Endothelial cell (in vitro differentiated cells): Measurements from ENCODE around the gene TMEM45A. TPM values are rescaled to one million over a fixed set of nuclear protein-coding genes. Genes with fewer than 3 reads are reported as not detected.

Experiments used
- DNase-seq: peaks from one replicate; pipeline ENCODE4 v3.0.0; 2021; ENCODE audit warnings: low spot score
- H3K27ac Mint-ChIP-seq: one replicate; pipeline ENCODE4 v1.8.0; 2021; ENCODE audit warnings: mixed read lengths, inconsistent platforms; ENCODE audit not compliant: unreplicated experiment
- H3K27me3 Mint-ChIP-seq: one replicate; pipeline ENCODE4 v1.8.0; 2021; ENCODE audit warnings: mild to moderate bottlenecking, moderate library complexity, mixed read lengths, inconsistent platforms; ENCODE audit not compliant: unreplicated experiment
- H3K36me3 Mint-ChIP-seq: one replicate; pipeline ENCODE4 v1.8.0; 2021; ENCODE audit warnings: mild to moderate bottlenecking, low read depth, mixed read lengths, inconsistent platforms; ENCODE audit not compliant: unreplicated experiment
- H3K4me1 Mint-ChIP-seq: one replicate; pipeline ENCODE4 v1.8.0; 2021; ENCODE audit warnings: mild to moderate bottlenecking, mixed read lengths, inconsistent platforms; ENCODE audit not compliant: unreplicated experiment
- H3K4me3 Mint-ChIP-seq: one replicate; pipeline ENCODE4 v1.8.0; 2021; ENCODE audit warnings: mild to moderate bottlenecking, mixed read lengths, inconsistent platforms; ENCODE audit not compliant: unreplicated experiment
- H3K9me3 Mint-ChIP-seq: one replicate; pipeline ENCODE4 v1.8.0; 2021; ENCODE audit warnings: mixed read lengths, inconsistent platforms; ENCODE audit not compliant: unreplicated experiment
- CTCF ChIP-seq: fragments of 200-600 bp; sonication (generic); IDR thresholded peaks from one replicate; pipeline ENCODE4 v1.5.0; 2021; ENCODE audit warnings: antibody characterized with exemption; ENCODE audit not compliant: unreplicated experiment
- total RNA-seq: library from RNA; stranded (reverse); fragmentation: NEBNext Ultra II Directional; extraction: Animal tissue kit (Norgen Biotek cat#: 25700); gene quantifications from one replicate; pipeline ENCODE4 v1.2.1, GENCODE V29; 2021; ENCODE audit not compliant: unreplicated experiment

The TMEM45A gene
- total RNA-seq, 1 donor from 2014 or later, result 7.6 TPM

DNA sequence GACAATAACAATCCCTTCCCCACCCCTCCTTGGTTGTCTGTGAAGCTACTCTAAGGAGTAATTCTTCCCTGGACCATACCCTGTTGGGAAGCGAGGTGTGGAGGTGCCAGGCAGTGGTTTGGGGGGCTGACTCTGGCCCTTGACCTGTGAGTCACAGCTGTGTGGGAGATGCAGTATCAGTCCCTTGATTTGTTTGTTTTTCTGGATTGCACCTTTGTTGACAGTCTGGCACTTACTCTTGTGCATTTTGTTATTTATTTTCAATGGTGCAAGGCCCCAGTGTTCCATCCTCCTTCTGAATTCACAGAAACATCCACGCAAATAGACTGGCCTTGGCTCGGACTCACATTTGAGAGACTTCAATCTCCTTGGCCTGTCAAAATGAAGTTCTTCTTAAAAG is 29.7 kb downstream of the TMEM45A start:
- TF ChIP-seq CTCF, result no peak
- H3K4me3 Mint-ChIP-seq, result no peak overlapping the region
- no peaks in the 10 kb centered on the region for H3K4me1 Mint-ChIP-seq
- H3K36me3 Mint-ChIP-seq, result peaks cover 9% of the 10 kb centered on the region
- H3K27ac Mint-ChIP-seq, result no peak overlapping the region
- DNase-seq, result no peak
- no peaks in the 10 kb centered on the region for H3K9me3 Mint-ChIP-seq
- no peaks in the 10 kb centered on the region for H3K27me3 Mint-ChIP-seq

DNA sequence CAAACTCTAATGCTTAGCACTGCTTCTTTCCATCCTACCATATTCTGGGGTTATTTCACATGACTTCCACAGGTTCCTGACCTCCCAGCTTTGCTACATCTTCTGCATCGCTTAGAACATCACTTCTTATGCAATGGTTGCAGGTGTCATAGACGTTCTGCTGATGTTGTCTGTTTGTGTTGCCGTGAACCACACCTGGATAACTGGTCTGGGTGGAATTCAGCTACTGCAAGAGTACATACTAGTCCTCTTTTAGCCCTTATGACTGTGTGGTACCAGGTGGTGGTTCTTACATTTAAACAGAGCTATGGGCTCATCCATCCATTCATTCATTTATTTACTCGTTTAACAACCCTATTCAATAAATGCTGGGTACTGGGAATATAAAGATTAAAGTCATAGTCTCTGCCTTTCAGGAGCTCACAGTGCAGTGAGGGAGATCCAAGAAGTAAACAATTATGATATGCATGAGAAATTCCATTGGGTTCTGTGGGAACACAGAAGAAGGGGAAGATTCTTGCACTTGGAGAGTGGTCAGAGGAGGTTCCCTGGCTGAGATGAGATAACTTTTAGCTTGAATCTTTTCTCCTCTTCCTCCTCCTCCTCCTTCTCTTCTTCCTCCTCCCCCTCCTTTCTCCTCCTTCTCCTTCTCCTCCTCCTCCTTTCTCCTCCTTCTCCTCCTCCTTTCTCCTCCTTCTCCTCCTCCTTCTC is 30.8 kb downstream of the TMEM45A start:
- H3K4me1 Mint-ChIP-seq, result no peaks in the 10 kb centered on the region
- H3K27ac Mint-ChIP-seq, result no peak overlapping the region
- no peaks in the 10 kb centered on the region for H3K27me3 Mint-ChIP-seq
- no peak for TF ChIP-seq CTCF
- H3K4me3 Mint-ChIP-seq, result no peak overlapping the region
- H3K36me3 Mint-ChIP-seq, result peaks cover 9% of the 10 kb centered on the region
- no peak for DNase-seq
- H3K9me3 Mint-ChIP-seq, result no peaks in the 10 kb centered on the region

- Mint-ChIP-seq H3K4me1 (no peaks in the 10 kb centered on the region), H3K36me3 (peaks cover 9% of the 10 kb centered on the region), H3K4me3 (no peak overlapping the region), H3K9me3 (no peaks in the 10 kb centered on the region), H3K27me3 (no peaks in the 10 kb centered on the region), H3K27ac (no peak overlapping the region)
- no peak for TF ChIP-seq CTCF
- no peak for DNase-seq
Measured at GRCh38 chr3:100525753-100526612, 33.6 kb downstream of the TMEM45A start.

DNA sequence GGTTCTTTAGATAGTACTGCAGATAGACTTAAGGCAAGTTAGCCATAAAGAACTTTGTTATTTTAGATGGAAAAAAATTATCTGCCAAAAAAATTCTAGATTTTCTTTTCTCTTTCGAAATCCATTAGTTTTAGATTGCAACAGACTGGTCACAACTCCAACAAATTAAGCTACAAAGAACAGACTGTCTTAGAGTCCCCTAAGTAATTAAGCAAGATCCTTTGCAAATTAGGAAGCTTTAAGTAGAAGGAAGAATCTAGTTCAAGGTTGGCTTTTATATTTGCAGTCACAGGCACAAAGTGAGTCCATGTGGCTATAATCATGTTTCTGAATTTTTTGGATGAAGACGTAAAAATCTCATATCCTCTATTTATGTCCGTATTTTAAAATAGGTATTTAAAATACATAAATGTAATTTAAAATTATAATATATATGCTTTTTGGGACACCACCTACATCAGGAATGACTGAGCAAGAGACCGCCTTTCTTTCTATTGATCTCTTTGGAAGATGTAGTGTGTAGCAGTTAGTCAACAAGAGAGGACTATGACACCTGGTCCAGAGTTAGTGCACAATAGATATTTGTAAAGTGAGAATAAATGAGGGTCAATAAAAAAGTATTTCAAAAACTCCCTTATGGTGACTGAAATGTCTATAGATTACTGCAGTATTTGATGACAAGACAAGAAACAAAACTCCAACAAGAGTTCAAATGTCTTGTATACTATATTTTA is 34.4 kb downstream of the TMEM45A start:
- Mint-ChIP-seq H3K27me3 (no peaks in the 10 kb centered on the region), H3K27ac (no peak overlapping the region), H3K4me3 (no peak overlapping the region), H3K4me1 (no peaks in the 10 kb centered on the region), H3K36me3 (peaks cover 5% of the 10 kb centered on the region), H3K9me3 (no peaks in the 10 kb centered on the region)
- DNase-seq, result no peak
- no peak for TF ChIP-seq CTCF
